ENCODE measurements around the gene CACNA2D2.
A peak's percentile ranks its signal among the peaks of the same experiment; 100 is the strongest.

The CACNA2D2 gene

DNA sequence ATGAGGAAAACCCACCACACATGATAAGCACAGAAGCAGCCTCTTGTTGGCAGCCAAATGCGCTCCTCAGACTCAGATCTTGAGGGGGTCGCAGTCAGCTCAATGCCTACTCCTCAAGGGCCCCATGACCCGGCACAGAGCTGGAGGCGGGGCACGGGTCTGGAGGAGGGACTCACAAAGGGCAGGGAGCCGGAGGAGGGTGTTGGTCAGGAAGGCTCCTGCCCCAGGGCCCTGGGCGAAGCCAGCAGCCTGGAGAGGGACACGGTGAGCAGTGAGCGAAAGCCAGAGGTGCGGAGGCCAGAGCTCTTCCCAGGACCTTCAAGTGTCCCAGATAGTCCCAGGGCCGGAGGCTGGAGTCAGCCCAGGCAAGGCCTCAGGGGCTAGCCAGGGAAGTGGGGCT lies 9.8 kb downstream of the CACNA2D2 start:
- DNase-seq = no peak

- no peak for DNase-seq
These were observed 10.3 kb downstream of the CACNA2D2 start for GRCh38 chr3:50493086-50493485.

DNA sequence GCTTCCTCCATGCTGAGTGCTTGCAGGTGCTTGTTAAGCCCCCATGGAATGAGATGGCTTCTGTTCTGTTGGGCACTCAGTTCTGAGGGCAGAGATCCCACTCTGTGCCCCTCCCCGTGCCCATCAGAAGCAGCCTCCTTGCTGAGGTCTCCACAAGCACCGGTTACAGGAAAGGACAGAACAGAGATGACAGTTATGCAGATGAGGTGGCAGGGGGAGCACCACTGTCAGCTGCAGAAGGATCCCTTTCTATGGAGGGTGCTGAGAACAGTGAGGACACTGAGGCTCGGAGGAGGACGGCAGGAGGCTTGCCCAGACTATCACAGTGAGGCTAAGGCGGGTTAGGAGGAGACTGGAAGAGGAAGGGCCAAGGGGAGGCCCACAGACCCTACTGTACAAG lies 12.4 kb downstream of the CACNA2D2 start:
- no peak for DNase-seq

GRCh38 chr3:50490424-50490823 lies 13.0 kb downstream of the CACNA2D2 start:
- DNase-seq = no peak

GRCh38 chr3:50487181-50487580 lies 16.3 kb downstream of the CACNA2D2 start:
- DNase-seq = no peak

GRCh38 chr3:50486219-50486888 lies 17.1 kb downstream of the CACNA2D2 start:
- no peak for DNase-seq

DNA sequence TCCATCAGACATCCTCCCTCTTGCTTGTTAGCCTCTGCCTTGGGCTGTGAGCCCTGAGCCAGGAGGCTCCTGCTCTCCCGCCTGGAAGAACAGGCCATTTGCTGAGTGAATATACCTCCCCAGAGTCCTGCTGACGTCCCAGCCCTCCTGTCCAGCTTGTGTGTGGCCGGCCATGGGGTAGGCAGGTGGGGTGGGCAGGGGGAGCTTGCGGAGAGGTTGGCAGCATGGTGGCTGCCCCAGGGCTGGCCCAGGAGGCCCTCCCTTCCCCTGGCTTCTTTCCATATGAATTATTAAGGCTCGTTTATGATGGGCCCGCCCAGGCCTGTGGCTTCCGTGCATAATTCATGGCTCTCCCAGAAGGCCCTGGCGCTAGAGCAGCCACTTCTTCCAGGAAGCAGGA lies 18.7 kb downstream of the CACNA2D2 start:
- no peak for DNase-seq

- no peak for DNase-seq
These were observed 20.1 kb downstream of the CACNA2D2 start for GRCh38 chr3:50483374-50483773.

GRCh38 chr3:50481992-50482391 lies 21.4 kb downstream of the CACNA2D2 start:
- no peak for DNase-seq

DNA sequence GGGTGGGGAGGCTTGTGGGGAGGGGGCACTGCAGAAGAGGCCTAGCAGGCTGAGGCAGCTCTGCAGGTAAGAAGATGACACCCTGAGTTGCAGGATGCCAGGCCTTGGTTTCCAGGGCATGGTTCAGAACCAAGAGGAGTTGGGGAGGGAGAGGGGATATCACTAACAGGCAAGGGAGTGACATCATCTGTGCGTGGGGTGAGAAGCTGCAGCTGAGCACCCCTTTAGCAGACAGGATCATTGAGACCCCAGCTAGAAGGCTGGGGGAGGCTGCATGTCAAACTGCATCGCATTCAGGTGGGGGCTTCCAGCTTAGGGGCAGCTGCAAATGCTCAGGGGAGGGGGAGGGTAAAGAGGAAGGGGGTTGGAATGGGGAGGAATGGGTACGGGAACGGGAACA lies 23.0 kb downstream of the CACNA2D2 start:
- no peak for DNase-seq

DNA sequence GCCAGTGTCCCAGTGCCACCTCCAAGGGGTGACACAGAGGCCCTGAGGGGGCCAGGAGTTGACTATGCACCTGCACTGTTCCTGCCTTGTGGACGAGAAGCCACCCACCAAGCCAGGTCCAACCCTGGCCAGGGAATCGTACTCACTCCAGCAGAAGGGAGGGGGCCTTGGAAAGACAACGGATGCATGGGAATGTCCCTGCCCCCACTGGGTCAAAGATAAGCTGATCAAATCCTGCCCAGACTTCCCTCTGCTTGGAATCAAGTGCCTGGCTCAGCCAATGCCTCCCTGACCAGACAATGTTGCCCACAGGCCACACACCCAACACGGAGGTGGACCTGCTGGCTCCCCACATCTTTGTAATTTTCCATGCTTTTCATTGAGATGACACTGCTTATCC lies 23.9 kb downstream of the CACNA2D2 start:
- DNase-seq = no peak

- no peak for DNase-seq
These were observed 24.7 kb downstream of the CACNA2D2 start for GRCh38 chr3:50478671-50479260.

GRCh38 chr3:50478051-50478450 lies 25.4 kb downstream of the CACNA2D2 start:
- DNase-seq = no peak

DNA sequence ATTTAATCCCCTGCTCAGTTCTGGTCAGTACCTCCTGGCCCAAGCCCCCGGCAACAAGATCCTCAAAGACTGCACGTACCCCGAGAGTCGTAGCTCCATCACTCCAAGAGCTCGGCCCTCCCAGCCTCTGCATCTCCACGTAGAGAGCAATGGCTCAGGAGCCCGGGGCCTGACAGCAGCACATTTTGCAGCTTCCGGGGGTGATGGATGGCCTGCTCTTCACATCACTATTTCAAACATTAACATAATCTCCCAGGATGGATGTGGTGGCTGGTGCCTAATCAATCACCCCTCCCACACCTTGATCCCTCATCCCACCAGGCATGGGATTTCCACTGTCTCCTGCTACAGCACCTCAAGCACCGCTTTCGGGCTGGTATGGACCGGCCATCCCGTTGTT lies 28.1 kb downstream of the CACNA2D2 start:
- no peak for DNase-seq

- DNase-seq = no peak
These were observed 28.7 kb downstream of the CACNA2D2 start for GRCh38 chr3:50474717-50475116.

GRCh38 chr3:50473768-50474167 lies 29.7 kb downstream of the CACNA2D2 start:
- no peak for DNase-seq

DNA sequence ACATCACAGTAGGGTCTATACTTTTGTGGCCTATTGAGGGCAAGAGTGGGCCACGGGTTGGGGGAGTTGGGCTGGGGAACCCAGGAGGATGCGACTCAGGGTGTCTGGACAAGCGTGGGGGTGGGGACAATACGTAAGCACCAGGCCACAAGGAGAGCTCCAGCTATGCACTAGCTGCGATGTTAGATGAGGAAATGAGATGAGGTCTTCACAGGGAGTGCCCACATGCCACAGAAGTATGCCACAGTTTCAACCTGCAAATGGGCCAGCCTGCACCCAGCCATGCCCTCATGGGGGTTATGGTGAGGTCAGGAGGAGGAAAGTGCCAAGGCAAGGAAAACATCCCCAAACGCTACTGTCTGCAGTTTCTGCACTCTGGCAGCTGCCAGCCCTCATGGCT lies 30.5 kb downstream of the CACNA2D2 start:
- no peak for DNase-seq

DNA sequence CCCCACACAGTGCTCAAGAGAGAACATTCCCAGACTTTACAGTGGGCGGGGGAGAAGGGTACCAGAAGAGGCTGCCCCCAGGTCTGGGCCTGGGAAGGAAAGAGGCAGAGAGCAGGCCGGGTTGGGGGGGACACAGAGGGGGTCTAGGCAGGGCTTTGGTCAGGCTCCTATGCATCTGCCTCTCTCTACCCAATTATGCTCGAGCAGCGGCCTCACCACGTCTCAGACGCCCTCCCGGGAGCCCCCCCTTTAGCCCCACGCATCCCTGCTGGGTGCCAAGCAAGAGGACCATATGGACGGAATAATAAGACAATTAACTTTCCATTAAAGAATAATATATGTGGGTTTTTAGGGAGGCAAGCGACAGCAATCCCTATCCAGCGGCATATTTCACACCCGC lies 32.8 kb downstream of the CACNA2D2 start:
- no peak for DNase-seq

- DNase-seq = no peak
These were observed 35.5 kb downstream of the CACNA2D2 start for GRCh38 chr3:50467919-50468318.

DNA sequence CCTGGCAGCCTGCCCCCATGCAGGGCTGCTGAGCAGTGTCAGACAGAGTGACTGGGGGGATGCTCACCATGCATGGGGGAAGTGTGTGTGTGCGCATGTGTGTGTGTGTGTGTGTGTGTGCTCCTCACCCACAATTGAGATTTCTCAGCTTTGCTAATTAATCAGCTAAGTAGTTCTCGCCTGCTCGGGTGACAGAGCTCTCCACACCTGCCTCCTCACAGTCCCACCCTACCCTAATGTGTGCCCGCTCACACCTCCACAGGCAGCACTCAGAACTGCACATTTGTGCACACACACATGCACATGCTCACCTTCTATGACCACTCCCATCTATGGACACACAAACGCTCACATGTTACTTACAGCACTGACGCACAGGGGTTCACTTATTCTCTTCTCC lies 37.3 kb downstream of the CACNA2D2 start:
- no peak for DNase-seq

DNA sequence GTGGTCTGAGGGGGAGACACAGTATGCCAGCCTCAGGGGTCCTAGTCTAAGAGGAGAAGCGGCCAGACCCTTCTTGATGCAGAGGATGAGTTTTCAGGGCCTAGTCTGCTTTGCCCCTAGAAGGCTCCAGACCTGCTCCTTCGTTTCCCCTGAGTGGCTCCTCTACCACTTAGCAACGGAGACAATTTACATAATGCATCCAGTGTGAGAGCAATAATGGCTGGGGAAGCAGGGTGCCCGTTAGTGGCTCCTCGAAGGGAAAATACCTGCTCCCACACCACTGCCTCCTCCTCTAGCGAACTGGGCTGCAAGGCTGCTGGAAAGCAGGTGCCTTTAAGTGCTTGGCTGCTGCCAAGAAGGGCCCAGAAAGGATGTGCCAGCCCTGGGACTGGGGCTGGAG lies 38.9 kb downstream of the CACNA2D2 start:
- peak; percentile 14 for DNase-seq

DNA sequence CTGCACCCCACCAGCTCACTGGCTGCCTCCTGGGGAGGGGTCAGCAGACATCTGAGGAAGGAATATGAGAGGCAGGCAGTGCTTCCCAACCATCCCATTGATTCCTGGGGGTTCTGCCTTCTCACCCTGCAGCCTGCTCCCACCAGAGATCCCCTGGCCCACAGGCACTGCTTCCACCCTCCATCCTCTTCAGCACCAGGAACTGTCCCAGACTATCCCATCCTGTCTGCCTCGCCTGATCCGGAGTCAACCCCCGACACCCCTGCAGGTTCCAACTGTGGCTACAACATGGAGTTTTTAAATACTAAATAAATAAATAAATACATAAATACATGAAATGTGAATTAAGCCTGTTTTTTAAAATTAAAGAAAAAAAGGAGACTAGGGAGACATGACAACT lies 43.6 kb downstream of the CACNA2D2 start:
- DNase-seq = no peak

- no peak for DNase-seq
These were observed 45.4 kb downstream of the CACNA2D2 start for GRCh38 chr3:50457988-50458387.

- no peak for DNase-seq
These were observed 48.0 kb downstream of the CACNA2D2 start for GRCh38 chr3:50455161-50456018.
